ENCODE data around the gene ATPAF2.

- TF ChIP-seq POLR2A (IDR thresholded peaks at IDR 0.05) (no peak), CTCF (IDR thresholded peaks at IDR 0.05) (no peak)
These were observed 6.9 kb upstream of the ATPAF2 start for GRCh38 chr17:18045691-18046350.
